GM23338 (cell line): ENCODE measurements around the gene RBCK1. TPM values are rescaled to one million over a fixed set of nuclear protein-coding genes. Genes with fewer than 3 reads are reported as not detected.

Source experiments
- CREB1 ChIP-seq: fragments of 250-450 bp; sonication (Bioruptor Pico); IDR thresholded peaks from 2 replicates; pipeline ENCODE4 v1.5.0; 2020; ENCODE audit warnings: low read depth, mild to moderate bottlenecking, moderate library complexity
- EZH2phosphoT487 ChIP-seq: fragments of 200-600 bp; sonication (generic); IDR thresholded peaks from one replicate; pipeline ENCODE4 v1.8.1; 2018; ENCODE audit warnings: antibody characterized with exemption; ENCODE audit not compliant: unreplicated experiment
- JUNB ChIP-seq: IDR thresholded peaks from one replicate; pipeline ENCODE4 v1.6.1; 2016; ENCODE audit warnings: antibody characterized with exemption; ENCODE audit not compliant: unreplicated experiment
- NANOG ChIP-seq: IDR thresholded peaks from 2 replicates; pipeline ENCODE4 v1.6.1; 2016; ENCODE audit warnings: antibody characterized with exemption, borderline replicate concordance
- POLR2AphosphoS5 ChIP-seq: IDR thresholded peaks from 2 replicates; pipeline ENCODE4 v1.6.1; 2016; ENCODE audit warnings: antibody characterized with exemption, low read depth
- polyA plus RNA-seq: library from polyadenylated mRNA; unstranded; fragments of >200 nt; fragmentation: Nextera tagmentation; extraction: Ambion mirVana; gene quantifications from 2 replicates; pipeline ENCODE4 v1.2.1, GENCODE V29; 2016
- total RNA-seq: library from RNA; depleted of rRNA; stranded (reverse); fragments of >200 nt; shearing (Covaris generic); gene quantifications from 2 replicates; pipeline ENCODE4 v1.2.3, GENCODE V29; 2014
- TF ChIP-seq, protein P1 (sequence below): fragments of 250-450 bp; sonication (Bioruptor Pico); IDR thresholded peaks from 2 replicates; pipeline ENCODE4 v1.5.0; 2020; ENCODE audit warnings: mild to moderate bottlenecking, moderate library complexity
- TF ChIP-seq, protein P2 (sequence below): IDR thresholded peaks from one replicate; pipeline ENCODE4 v1.6.1; 2018; ENCODE audit warnings: antibody characterized with exemption; ENCODE audit not compliant: unreplicated experiment
- TF ChIP-seq, protein P3 (sequence below): IDR thresholded peaks from 2 replicates; pipeline ENCODE4 v1.6.1; 2016; ENCODE audit warnings: antibody characterized with exemption

Gene RBCK1
- total and polyA plus RNA-seq, 2 experiments from 2014 or later = 52.6 to 56.8 TPM

DNA sequence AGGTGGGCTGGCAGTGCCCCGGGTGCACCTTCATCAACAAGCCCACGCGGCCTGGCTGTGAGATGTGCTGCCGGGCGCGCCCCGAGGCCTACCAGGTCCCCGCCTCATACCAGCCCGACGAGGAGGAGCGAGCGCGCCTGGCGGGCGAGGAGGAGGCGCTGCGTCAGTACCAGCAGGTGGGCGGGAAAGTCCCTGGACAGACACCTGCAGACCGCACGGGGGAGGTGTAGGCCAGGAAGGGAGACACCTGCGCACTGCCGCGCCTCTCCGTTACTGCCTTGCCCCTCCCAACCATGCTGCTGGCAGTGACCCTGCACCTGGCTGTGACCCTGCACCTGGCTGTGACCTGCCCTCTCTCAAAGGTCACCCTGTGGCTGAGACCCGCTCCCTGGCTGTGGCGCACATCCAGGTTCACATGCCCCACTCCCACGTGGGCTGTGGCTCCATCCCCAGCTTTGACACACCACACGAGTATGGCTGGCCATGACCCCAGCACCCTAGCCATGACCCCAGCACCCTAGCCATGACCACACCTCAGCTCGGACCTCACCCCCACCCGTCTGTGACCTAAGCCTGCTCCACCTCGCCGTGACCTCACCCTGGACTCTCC, 11.6 kb downstream of the RBCK1 start (continued):
- TF ChIP-seq, protein P1, sequence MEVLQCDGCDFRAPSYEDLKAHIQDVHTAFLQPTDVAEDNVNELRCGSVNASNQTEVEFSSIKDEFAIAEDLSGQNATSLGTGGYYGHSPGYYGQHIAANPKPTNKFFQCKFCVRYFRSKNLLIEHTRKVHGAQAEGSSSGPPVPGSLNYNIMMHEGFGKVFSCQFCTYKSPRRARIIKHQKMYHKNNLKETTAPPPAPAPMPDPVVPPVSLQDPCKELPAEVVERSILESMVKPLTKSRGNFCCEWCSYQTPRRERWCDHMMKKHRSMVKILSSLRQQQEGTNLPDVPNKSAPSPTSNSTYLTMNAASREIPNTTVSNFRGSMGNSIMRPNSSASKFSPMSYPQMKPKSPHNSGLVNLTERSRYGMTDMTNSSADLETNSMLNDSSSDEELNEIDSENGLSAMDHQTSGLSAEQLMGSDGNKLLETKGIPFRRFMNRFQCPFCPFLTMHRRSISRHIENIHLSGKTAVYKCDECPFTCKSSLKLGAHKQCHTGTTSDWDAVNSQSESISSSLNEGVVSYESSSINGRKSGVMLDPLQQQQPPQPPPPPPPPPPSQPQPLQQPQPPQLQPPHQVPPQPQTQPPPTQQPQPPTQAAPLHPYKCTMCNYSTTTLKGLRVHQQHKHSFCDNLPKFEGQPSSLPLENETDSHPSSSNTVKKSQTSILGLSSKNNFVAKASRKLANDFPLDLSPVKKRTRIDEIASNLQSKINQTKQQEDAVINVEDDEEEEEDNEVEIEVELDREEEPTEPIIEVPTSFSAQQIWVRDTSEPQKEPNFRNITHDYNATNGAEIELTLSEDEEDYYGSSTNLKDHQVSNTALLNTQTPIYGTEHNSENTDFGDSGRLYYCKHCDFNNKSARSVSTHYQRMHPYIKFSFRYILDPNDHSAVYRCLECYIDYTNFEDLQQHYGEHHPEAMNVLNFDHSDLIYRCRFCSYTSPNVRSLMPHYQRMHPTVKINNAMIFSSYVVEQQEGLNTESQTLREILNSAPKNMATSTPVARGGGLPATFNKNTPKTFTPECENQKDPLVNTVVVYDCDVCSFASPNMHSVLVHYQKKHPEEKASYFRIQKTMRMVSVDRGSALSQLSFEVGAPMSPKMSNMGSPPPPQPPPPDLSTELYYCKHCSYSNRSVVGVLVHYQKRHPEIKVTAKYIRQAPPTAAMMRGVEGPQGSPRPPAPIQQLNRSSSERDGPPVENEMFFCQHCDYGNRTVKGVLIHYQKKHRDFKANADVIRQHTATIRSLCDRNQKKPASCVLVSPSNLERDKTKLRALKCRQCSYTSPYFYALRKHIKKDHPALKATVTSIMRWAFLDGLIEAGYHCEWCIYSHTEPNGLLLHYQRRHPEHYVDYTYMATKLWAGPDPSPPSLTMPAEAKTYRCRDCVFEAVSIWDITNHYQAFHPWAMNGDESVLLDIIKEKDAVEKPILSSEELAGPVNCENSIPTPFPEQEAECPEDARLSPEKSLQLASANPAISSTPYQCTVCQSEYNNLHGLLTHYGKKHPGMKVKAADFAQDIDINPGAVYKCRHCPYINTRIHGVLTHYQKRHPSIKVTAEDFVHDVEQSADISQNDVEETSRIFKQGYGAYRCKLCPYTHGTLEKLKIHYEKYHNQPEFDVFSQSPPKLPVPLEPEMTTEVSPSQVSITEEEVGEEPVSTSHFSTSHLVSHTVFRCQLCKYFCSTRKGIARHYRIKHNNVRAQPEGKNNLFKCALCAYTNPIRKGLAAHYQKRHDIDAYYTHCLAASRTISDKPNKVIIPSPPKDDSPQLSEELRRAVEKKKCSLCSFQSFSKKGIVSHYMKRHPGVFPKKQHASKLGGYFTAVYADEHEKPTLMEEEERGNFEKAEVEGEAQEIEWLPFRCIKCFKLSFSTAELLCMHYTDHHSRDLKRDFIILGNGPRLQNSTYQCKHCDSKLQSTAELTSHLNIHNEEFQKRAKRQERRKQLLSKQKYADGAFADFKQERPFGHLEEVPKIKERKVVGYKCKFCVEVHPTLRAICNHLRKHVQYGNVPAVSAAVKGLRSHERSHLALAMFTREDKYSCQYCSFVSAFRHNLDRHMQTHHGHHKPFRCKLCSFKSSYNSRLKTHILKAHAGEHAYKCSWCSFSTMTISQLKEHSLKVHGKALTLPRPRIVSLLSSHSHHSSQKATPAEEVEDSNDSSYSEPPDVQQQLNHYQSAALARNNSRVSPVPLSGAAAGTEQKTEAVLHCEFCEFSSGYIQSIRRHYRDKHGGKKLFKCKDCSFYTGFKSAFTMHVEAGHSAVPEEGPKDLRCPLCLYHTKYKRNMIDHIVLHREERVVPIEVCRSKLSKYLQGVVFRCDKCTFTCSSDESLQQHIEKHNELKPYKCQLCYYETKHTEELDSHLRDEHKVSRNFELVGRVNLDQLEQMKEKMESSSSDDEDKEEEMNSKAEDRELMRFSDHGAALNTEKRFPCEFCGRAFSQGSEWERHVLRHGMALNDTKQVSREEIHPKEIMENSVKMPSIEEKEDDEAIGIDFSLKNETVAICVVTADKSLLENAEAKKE (CRISPR knock-in tag) = no peak
- TF ChIP-seq JUNB (no peak), POLR2AphosphoS5 (no peak), NANOG (no peak), CREB1 (CRISPR knock-in tag) (no peak), EZH2phosphoT487 (no peak)
- TF ChIP-seq, protein P2, sequence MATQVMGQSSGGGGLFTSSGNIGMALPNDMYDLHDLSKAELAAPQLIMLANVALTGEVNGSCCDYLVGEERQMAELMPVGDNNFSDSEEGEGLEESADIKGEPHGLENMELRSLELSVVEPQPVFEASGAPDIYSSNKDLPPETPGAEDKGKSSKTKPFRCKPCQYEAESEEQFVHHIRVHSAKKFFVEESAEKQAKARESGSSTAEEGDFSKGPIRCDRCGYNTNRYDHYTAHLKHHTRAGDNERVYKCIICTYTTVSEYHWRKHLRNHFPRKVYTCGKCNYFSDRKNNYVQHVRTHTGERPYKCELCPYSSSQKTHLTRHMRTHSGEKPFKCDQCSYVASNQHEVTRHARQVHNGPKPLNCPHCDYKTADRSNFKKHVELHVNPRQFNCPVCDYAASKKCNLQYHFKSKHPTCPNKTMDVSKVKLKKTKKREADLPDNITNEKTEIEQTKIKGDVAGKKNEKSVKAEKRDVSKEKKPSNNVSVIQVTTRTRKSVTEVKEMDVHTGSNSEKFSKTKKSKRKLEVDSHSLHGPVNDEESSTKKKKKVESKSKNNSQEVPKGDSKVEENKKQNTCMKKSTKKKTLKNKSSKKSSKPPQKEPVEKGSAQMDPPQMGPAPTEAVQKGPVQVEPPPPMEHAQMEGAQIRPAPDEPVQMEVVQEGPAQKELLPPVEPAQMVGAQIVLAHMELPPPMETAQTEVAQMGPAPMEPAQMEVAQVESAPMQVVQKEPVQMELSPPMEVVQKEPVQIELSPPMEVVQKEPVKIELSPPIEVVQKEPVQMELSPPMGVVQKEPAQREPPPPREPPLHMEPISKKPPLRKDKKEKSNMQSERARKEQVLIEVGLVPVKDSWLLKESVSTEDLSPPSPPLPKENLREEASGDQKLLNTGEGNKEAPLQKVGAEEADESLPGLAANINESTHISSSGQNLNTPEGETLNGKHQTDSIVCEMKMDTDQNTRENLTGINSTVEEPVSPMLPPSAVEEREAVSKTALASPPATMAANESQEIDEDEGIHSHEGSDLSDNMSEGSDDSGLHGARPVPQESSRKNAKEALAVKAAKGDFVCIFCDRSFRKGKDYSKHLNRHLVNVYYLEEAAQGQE = no peak
- TF ChIP-seq, protein P3, sequence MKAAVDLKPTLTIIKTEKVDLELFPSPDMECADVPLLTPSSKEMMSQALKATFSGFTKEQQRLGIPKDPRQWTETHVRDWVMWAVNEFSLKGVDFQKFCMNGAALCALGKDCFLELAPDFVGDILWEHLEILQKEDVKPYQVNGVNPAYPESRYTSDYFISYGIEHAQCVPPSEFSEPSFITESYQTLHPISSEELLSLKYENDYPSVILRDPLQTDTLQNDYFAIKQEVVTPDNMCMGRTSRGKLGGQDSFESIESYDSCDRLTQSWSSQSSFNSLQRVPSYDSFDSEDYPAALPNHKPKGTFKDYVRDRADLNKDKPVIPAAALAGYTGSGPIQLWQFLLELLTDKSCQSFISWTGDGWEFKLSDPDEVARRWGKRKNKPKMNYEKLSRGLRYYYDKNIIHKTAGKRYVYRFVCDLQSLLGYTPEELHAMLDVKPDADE = no peak
